Raji (cell line): ENCODE data around the gene EGFR.

ENCODE experiments used
- POLR2A ChIP-seq: IDR thresholded peaks from 2 replicates; pipeline ENCODE4 v1.6.1; 2011; ENCODE audit warnings: low read depth, low read length, control low read depth; ENCODE audit not compliant: insufficient read depth

EGFR gene

DNA sequence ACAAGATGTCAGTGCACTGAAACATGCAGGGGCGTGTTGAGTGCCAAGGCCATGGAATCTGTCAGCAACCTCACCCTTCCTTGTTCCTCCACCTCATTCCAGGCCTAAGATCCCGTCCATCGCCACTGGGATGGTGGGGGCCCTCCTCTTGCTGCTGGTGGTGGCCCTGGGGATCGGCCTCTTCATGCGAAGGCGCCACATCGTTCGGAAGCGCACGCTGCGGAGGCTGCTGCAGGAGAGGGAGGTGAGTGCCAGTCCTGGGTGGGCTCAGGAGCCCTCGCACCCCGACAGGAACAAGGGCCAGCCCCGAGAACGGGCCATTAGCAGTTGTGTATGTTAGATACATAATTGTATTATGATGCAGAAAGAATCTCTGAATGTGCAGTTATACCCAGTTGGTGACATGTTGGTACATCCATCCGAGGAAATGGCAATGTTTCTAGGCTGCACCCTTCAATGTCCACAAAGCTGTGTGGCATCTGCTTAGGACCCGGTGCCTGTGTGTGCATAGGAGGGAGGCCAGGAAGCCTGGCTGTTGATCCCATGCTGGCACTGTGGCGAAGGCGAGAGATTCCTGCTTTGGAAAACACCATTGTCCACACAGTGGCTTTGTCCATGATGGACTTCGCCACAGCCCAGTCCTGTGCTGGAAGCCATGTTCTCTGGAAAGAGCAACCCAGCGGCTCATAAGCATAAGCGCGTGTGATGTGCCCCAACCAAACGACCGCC, 154.2 kb downstream of the EGFR start:
- TF ChIP-seq POLR2A: no peak

DNA sequence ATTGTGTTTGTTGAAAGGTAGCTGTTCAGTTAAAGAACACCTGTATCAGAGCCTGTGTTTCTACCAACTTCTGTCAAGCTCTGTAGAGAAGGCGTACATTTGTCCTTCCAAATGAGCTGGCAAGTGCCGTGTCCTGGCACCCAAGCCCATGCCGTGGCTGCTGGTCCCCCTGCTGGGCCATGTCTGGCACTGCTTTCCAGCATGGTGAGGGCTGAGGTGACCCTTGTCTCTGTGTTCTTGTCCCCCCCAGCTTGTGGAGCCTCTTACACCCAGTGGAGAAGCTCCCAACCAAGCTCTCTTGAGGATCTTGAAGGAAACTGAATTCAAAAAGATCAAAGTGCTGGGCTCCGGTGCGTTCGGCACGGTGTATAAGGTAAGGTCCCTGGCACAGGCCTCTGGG, 154.9 kb downstream of the EGFR start:
- TF ChIP-seq POLR2A: no peak

DNA sequence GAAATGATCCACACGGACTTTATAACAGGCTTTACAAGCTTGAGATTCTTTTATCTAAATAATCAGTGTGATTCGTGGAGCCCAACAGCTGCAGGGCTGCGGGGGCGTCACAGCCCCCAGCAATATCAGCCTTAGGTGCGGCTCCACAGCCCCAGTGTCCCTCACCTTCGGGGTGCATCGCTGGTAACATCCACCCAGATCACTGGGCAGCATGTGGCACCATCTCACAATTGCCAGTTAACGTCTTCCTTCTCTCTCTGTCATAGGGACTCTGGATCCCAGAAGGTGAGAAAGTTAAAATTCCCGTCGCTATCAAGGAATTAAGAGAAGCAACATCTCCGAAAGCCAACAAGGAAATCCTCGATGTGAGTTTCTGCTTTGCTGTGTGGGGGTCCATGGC, 155.6 kb downstream of the EGFR start:
- no peak for TF ChIP-seq POLR2A

DNA sequence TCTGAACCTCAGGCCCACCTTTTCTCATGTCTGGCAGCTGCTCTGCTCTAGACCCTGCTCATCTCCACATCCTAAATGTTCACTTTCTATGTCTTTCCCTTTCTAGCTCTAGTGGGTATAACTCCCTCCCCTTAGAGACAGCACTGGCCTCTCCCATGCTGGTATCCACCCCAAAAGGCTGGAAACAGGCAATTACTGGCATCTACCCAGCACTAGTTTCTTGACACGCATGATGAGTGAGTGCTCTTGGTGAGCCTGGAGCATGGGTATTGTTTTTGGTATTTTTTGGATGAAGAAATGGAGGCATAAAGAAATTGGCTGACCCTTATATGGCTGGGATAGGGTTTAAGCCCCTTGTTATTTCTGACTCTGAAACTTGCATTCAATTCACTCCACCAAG, 156.0 kb downstream of the EGFR start:
- no peak for TF ChIP-seq POLR2A

DNA sequence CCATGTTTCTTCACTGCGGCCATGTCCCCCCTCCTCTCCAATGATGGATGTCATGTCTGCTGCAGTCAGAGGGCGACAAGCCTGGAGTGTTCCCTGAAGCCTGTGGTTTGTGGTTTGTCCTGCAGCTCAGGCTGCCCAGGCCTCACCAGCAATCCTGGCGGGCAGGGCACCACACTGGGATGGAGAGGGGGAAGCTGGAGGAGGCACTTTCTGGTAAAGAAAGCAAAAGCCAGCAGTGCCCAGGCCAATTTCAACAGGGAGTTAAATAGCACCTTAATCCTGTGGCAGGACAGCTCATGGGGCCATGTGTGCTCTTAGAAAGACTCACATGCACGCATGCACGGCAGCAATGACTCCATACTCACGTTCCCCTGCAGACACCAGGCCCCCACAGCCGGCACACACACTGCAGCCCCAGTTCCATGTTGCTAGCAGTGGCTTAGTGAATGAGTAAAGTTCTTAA, 158.3 kb downstream of the EGFR start:
- no peak for TF ChIP-seq POLR2A

DNA sequence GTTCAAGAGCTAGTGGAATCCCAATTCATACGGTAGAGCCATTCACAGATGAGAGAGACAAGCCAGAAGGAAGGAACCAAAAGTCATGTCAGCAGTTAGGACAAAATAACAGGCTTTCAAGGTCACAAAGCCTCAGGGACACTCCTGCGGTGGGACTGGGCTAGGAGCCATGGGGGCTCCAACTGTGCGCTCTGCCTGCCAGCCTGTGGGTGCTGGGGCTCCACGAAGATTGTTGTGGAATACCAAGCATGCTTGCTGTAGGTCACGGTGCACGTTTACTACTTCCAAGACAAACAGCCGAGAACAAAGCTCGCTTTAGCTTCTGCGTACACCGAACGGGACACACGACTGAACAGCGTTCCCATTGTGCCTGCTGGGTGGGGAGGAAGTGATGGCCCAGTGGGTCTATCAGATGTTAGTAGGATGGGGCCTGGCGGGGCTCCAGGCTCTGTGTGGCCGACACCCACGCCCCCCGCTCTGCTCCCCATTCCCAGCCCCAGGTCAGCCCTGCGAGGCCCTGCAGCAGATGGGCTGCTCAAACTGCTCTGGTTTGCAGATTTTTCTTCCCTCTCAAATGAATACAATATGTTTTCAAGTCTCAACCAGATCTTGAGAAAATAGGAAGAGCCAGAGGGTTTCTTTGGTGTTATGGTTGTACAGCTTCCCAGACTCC, 158.9 kb downstream of the EGFR start:
- TF ChIP-seq POLR2A: no peak

DNA sequence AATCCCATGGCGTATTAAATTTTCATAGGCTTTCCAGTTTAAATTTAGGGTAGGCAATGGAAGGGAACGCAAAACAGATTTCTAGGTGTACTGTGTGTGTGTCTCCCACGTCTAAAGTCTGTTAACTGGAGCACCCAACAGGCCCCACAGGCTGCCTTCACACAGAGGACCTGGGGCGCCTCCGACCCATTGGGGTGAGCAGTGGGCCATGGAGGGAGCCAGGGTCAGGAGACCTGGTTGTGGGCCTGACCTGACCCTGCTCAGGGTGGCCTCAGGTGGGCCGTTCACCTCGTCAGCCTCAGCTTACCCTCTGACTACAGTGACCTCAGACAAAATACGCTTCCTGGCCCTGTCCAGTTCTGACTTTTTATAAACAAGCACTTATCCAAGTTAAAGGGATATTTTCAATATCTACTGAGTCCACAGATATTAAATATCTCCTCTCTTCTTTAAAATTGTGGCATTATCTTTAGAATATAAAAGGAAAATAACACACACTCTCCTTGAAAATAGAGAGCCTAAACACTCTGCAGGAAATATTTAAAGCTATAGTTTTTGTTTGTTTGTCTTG, 159.6 kb downstream of the EGFR start:
- TF ChIP-seq POLR2A: no peak

DNA sequence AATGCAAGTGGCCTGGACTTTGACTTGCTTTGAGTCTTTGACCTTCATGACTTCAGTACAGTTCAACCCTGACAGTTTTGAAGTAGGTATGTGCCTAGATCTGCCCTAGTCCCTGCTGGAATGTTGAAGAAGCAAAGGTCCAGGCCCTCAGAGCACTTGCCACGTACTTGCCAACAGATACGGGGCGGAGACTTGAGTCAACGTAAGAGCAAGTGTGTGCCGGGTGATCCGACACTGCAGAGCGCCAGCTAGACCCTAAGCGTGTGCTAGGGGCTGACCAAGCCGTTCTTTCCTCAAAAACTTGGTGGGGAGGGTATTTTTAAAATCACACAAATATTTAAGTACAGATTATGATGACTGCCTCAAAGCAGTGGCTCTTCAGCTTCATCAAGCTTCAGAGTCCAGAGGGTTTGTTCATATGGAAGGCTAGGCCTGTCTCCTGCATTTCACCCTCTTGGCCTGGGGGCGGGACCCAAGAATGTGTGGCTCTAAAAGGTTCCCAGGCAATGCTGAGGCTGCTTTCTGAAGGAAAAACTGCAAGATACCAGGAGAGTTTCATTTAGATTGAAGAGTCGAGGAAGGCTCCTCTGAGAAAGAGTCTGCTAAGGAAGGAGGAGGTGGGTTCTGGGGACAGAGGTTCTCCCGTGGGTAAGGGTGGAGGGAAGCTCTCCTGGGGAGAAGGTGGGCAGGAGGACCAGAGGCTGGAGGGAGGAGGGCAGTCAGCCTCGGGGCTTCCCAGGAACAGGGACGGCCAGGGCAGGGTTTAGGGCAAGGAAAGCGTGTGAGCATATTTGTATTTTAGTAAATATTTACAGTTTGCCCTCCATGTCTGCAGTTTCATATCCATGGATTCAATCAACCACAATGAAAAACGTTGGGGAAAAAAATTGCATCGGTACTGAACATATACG, 160.3 kb downstream of the EGFR start:
- TF ChIP-seq POLR2A: no peak

DNA sequence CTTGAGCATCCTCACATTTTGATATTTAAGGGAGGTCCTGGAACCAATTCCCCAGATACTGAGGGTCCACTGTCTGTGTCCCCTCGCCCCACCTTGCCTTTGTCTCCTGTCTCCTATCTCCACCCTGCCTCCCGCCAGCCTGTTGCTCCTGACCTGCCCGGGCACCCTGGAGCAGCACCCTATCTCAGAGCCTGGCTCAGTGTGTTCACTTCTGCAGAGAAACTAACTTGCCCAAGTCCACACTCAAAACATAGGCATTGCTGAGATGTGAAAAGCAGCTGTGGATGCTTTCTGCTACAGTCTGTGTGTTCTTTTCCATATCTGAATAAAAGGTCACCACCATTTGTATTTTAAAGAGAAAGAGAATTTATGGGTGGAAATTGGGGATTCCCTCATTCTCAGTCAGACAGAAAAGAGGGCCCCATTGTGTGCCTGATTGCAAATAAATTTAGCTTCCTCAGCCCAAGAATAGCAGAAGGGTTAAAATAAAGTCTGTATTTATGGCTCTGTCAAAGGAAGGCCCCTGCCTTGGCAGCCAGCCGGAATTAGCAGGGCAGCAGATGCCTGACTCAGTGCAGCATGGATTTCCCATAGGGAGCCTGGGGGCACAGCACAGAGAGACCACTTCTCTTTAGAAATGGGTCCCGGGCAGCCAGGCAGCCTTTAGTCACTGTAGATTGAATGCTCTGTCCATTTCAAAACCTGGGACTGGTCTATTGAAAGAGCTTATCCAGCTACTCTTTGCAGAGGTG, 161.3 kb downstream of the EGFR start:
- TF ChIP-seq POLR2A: no peak

DNA sequence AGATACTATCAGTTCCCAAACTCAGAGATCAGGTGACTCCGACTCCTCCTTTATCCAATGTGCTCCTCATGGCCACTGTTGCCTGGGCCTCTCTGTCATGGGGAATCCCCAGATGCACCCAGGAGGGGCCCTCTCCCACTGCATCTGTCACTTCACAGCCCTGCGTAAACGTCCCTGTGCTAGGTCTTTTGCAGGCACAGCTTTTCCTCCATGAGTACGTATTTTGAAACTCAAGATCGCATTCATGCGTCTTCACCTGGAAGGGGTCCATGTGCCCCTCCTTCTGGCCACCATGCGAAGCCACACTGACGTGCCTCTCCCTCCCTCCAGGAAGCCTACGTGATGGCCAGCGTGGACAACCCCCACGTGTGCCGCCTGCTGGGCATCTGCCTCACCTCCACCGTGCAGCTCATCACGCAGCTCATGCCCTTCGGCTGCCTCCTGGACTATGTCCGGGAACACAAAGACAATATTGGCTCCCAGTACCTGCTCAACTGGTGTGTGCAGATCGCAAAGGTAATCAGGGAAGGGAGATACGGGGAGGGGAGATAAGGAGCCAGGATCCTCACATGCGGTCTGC, 162.2 kb downstream of the EGFR start:
- no peak for TF ChIP-seq POLR2A

DNA sequence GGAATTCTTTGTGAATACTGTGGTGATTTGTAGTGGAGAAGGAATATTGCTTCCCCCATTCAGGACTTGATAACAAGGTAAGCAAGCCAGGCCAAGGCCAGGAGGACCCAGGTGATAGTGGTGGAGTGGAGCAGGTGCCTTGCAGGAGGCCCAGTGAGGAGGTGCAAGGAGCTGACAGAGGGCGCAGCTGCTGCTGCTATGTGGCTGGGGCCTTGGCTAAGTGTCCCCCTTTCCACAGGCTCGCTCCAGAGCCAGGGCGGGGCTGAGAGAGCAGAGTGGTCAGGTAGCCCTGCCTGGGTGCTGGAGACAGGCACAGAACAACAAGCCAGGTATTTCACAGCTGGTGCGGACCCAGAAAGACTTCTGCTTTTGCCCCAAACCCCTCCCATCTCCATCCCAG, 162.9 kb downstream of the EGFR start:
- TF ChIP-seq POLR2A: no peak

DNA sequence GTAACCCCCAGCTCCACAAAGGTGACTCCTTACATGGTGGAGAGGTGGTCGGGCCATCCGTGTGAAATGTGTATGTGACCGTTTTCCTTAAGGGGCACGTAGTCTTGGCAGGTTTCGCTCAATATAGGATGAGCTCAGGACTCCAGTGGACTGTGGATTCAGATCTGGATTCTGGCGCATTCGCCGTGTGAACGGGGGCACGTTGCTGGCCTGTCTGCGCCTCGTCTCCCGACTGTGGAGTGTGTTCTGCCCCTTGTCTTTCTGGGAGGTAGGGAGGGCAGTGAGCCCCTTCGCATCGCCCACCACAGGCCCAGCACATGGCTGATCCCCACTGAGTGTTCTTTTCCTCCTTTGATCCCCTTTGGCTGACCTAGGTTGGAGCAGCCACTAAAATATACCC, 165.1 kb downstream of the EGFR start:
- no peak for TF ChIP-seq POLR2A

DNA sequence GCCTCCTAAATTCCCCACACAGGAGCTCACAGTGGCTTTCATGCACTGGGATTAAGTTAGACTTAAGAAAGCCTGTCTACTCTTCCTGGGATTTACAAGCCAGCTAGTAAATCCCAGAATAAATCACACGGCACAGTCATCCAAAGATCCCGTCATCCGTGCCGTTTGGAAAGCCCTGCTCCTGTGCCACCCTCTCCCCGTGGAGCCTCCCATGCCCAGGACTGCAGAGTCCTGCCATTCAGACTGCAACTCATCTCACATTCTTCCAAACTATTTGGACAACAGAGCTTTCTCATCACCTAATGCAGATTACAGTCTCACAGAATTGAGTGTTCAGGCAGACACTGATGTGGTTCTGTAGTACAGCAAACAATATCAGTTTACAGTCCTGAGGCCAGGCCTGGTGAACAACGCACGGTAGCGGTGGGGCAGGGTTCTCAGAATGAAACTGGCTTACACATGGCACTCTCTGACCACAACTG, 166.5 kb downstream of the EGFR start:
- no peak for TF ChIP-seq POLR2A

DNA sequence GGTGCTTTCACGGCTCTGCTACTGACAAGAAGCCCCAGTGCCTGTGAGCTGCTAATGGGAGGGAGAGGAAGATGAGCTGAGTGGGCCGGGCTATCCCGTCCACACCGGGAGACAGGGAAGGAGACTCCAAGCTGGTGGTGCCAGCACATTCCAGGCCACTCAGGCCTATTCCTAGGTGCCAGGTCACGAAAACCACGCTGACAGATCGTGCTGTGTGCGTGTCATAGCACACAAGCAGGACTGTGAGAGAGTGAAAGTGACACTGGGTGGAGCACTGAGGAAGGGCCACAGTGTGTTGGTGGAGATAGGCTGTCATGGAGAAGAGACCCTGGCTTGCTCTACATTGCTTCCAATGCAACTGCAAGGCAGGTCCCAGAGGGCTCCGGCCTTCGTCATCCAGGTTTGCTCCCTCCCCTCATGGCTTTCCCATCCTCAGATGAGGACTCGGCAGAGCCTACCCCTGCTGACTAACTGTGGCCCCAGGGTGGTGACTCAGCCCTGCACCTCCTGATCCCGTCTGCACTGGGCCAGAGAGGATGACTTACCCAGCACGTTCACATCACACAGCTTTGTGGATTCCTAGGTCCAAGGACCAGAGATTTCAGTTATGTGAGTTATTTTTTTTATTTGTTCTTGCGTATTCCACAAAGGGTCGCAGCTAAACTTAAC, 167.3 kb downstream of the EGFR start:
- no peak for TF ChIP-seq POLR2A
